ENCODE measurements around the gene KIF5A. TPM values are rescaled to one million over a fixed set of nuclear protein-coding genes. Genes with fewer than 3 reads are reported as not detected.
A peak's percentile ranks its signal among the peaks of the same experiment; 100 is the strongest.
"Not testable (repeated sequence)": the region's sequence is repeated elsewhere in the genome, so short reads cannot be mapped to it uniquely, and the experiment has no call there.

Gene KIF5A
- total and polyA plus RNA-seq, 4 donors, result 0.05 to 0.34 (median 0.14) TPM

DNA sequence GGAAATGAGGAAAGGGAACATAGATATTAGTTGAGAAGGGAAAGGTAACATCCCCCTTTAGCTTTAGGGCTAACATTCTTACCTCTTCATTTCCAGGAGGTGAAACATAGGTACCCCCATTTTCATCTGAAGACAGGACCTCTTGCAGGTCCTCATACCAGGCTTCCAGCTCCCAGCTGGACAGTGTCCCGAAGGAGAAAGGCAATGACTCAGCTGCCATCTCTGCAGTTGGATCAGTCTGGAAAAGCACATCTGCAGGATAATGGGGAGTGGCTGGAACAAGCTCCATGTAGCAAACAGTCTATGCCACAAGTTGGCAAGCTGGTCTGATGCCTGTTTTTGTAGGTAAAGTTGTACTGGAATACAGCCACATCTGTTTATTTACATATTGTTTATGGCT lies 32.7 kb upstream of the KIF5A start:
- Histone ChIP-seq H3K27ac (ENCODE audit: low read depth in 1 of 2, low read length in 1 of 2) (no peak overlapping the region), H3K9ac (ENCODE audit: insufficient read depth in 1 of 2, low read length in 2 of 2) (no peak overlapping the region), H3K4me1 (ENCODE audit: control insufficient read depth in 5 of 5, insufficient read depth in 5 of 5, low read length in 5 of 5) (peaks cover 4 to 34% (median 22%) of the 10 kb centered on the region in 5 donors), H3K9me3 (ENCODE audit: control insufficient read depth in 4 of 4, insufficient read depth in 3 of 4, low read length in 3 of 4) (no peaks in the 10 kb centered on the region), H3K36me3 (ENCODE audit: control insufficient read depth in 4 of 4, insufficient read depth in 4 of 4, low read length in 4 of 4) (peaks cover 23 to 41% (median 30%) of the 10 kb centered on the region in 4 donors), H3K4me3 (no peak overlapping the region), H3K27me3 (ENCODE audit: control insufficient read depth in 3 of 3, insufficient read depth in 3 of 3, low read length in 2 of 3) (no peaks in the 10 kb centered on the region)
- WGBS, 2 donors, result 77 to 91% methylated on average over 1 of the region's 1 CpG
- DNase-seq (no peak), ATAC-seq (ENCODE audit: insufficient read depth, low FRiP score) (no peak)
- TF ChIP-seq, protein P1, sequence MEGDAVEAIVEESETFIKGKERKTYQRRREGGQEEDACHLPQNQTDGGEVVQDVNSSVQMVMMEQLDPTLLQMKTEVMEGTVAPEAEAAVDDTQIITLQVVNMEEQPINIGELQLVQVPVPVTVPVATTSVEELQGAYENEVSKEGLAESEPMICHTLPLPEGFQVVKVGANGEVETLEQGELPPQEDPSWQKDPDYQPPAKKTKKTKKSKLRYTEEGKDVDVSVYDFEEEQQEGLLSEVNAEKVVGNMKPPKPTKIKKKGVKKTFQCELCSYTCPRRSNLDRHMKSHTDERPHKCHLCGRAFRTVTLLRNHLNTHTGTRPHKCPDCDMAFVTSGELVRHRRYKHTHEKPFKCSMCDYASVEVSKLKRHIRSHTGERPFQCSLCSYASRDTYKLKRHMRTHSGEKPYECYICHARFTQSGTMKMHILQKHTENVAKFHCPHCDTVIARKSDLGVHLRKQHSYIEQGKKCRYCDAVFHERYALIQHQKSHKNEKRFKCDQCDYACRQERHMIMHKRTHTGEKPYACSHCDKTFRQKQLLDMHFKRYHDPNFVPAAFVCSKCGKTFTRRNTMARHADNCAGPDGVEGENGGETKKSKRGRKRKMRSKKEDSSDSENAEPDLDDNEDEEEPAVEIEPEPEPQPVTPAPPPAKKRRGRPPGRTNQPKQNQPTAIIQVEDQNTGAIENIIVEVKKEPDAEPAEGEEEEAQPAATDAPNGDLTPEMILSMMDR (IDR thresholded peaks at IDR 0.05; ENCODE audit: control extremely low read depth, extremely low read depth), result no peak

DNA sequence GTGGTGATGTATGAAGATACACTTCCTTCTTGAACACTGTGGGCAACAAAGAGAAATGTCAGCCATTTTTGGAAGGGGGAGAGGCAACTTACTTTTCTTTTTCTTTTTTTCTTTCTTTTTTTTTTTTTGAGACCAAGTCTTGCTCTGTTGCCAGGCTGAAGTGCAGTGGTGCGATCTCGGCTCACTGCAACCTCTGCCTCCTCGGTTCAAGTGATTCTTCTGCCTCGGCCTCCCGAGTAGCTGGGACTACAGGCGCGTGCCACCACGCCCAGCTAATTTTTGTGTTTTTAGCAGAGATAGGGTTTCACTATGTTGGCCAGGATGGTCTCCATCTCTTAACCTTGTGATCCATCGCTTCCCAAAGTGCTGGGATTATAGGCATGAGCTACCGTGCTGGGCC lies 32.1 kb upstream of the KIF5A start:
- DNase-seq; H3K27me3 ChIP-seq (ENCODE audit: control insufficient read depth in 3 of 3, insufficient read depth in 3 of 3, low read length in 2 of 3); H3K4me3 ChIP-seq; H3K9me3 ChIP-seq (ENCODE audit: control insufficient read depth in 4 of 4, insufficient read depth in 3 of 4, low read length in 3 of 4); H3K27ac ChIP-seq (ENCODE audit: low read depth in 1 of 2, low read length in 1 of 2); H3K9ac ChIP-seq (ENCODE audit: insufficient read depth in 1 of 2, low read length in 2 of 2); ATAC-seq (ENCODE audit: insufficient read depth, low FRiP score): not testable (repeated sequence)
- 93% methylated on average over 10 of the region's 10 CpGs for WGBS, 2 donors
- Histone ChIP-seq H3K36me3 (ENCODE audit: control insufficient read depth in 4 of 4, insufficient read depth in 4 of 4, low read length in 4 of 4) (peaks cover 21 to 38% (median 29%) of the 10 kb centered on the region in 4 donors), H3K4me1 (ENCODE audit: control insufficient read depth in 5 of 5, insufficient read depth in 5 of 5, low read length in 5 of 5) (peaks cover 4 to 34% (median 22%) of the 10 kb centered on the region in 5 donors)

DNA sequence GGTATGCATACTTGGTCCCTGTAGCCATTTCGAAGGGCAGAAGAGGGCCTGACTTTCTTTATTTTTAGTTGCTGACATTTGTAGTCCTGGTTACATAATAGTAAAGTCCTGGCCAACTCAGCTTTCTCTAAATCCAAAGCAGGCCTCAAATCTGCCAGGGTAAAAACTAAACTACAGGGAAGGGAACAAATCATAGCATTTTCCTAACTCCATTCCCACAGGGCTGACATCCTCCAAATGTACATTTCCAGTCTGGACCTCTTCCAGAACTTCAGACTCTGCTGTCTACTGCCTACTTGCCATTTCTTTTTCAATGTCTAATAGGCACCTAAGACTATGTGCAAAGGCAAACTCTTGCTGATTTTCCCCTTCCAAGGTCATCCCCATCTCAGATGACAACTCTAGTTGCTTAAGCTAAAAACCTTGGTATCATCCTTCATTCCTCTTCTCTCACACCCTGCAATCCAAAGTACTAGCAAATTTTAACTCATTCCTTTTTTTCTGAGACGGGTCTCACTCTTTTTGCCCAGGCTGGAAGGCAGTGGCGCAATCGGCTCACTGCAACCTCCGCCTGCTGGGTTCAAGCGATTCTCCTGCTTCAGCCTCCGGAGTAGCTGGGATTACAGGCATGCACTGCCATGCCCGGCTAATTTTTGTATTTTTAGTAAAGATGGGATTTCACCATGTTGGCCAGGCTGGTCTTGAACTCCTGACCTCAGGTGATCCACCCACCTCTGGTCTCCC lies 31.5 kb upstream of the KIF5A start:
- 60 to 77% methylated on average over 8 of the region's 8 CpGs for WGBS, 2 donors
- H3K36me3 ChIP-seq (ENCODE audit: control insufficient read depth in 4 of 4, insufficient read depth in 4 of 4, low read length in 4 of 4), result peaks cover 18 to 34% (median 29%) of the 10 kb centered on the region in 4 donors
- peak overlapping the region in 1 of 2 donors; percentile 64 for H3K9ac ChIP-seq (ENCODE audit: insufficient read depth in 1 of 2, low read length in 2 of 2)
- peak overlapping the region in 1 of 2 donors; percentile 28 for H3K27ac ChIP-seq (ENCODE audit: low read depth in 1 of 2, low read length in 1 of 2)
- H3K4me3 ChIP-seq, result no peak overlapping the region
- no peak for ATAC-seq (ENCODE audit: insufficient read depth, low FRiP score)
- no peaks in the 10 kb centered on the region for H3K9me3 ChIP-seq (ENCODE audit: control insufficient read depth in 4 of 4, insufficient read depth in 3 of 4, low read length in 3 of 4)
- TF ChIP-seq, protein P1 (IDR thresholded peaks at IDR 0.05; ENCODE audit: control extremely low read depth, extremely low read depth), result no peak
- peak in 1 of 3 donors; percentile 23 for DNase-seq
- no peaks in the 10 kb centered on the region for H3K27me3 ChIP-seq (ENCODE audit: control insufficient read depth in 3 of 3, insufficient read depth in 3 of 3, low read length in 2 of 3)
- peaks cover 4 to 36% (median 22%) of the 10 kb centered on the region in 5 donors for H3K4me1 ChIP-seq (ENCODE audit: control insufficient read depth in 5 of 5, insufficient read depth in 5 of 5, low read length in 5 of 5)

DNA sequence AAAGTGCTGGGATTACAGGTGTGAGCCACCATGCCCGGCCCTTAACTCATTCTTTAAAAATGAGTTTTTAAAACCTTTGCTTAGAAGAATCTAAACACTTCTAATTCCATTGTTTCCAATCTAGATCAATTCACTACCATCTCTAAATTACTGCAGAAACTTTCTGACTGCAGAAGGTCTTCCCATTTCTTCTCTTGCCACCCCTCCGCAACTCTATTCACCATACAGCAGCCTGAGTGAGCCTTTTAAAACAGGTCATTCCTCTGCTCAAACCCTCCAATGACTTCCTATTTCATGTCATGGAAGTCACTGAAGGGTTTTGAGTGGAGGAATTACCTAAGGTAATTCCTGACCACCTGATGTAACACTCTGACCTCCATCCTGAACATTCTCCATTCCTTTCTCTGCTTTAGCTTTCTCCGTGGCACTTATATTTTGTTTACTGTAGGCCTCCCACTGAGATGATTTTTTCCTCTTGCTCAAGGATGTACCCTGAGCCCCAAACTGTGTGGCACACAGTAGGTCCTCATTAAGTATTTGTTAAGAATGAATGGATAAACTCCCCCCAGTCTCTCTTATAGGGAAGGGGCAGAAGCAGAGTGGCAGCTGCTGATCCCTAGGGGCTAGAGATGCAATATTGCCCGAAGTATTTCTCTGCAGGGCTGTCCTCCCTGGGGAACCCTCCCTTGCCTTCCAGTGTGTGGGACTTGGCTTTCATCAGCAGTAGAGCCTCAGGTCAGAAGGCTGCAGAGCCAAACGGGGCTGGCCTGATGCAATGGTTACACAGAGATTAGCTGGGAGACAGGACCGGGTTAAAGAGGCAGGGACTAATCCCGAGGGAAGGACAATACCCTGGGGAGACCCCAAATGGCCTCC lies 30.7 kb upstream of the KIF5A start:
- WGBS, 2 donors, result 30 to 34% methylated on average over 7 of the region's 7 CpGs

More for the DNA sequence above, 30.7 kb upstream of the KIF5A start:
- Histone ChIP-seq H3K4me3 (peak overlapping the region; percentile 85), H3K4me1 (ENCODE audit: control insufficient read depth in 5 of 5, insufficient read depth in 5 of 5, low read length in 5 of 5) (peaks cover 4 to 44% (median 28%) of the 10 kb centered on the region in 5 donors), H3K9ac (ENCODE audit: insufficient read depth in 1 of 2, low read length in 2 of 2) (peak overlapping the region; percentile 94 to 96), H3K27me3 (ENCODE audit: control insufficient read depth in 3 of 3, insufficient read depth in 3 of 3, low read length in 2 of 3) (no peaks in the 10 kb centered on the region), H3K36me3 (ENCODE audit: control insufficient read depth in 4 of 4, insufficient read depth in 4 of 4, low read length in 4 of 4) (peaks cover 15 to 34% (median 29%) of the 10 kb centered on the region in 4 donors), H3K9me3 (ENCODE audit: control insufficient read depth in 4 of 4, insufficient read depth in 3 of 4, low read length in 3 of 4) (no peaks in the 10 kb centered on the region), H3K27ac (ENCODE audit: low read depth in 1 of 2, low read length in 1 of 2) (peak overlapping the region; percentile 91 to 99)
- TF ChIP-seq, protein P1 (IDR thresholded peaks at IDR 0.05; ENCODE audit: control extremely low read depth, extremely low read depth), result no peak
- DNase-seq (peak in 2 of 3 donors; percentile 32 to 42), ATAC-seq (ENCODE audit: insufficient read depth, low FRiP score) (no peak)

All from lung (tissue), 12 donors.